Pancreas (tissue), 10 donors: Measurements from ENCODE around the gene TRMT44. TPM values are rescaled to one million over a fixed set of nuclear protein-coding genes. Genes with fewer than 3 reads are reported as not detected.

Experiments
- ATAC-seq, 4 donors: fragments of 200-7000 bp; cut with Tn5 transposase; one replicate each; pipeline versions ENCODE4 v1.8.0 to v1.9.1; 2020; ENCODE audit warnings: mild to moderate bottlenecking in 4 of 4, moderate library complexity in 4 of 4
- DNase-seq, 6 donors: peaks; one replicate each; pipeline ENCODE4 v3.0.0-alpha.2; 2020
- FAIRE-seq: peaks from 2 replicates; lab custom pipeline; 2012; peaks lifted over from hg19 to GRCh38; lab: Jason Lieb, UNC
- H3K27ac ChIP-seq, 4 donors: fragments of 200-600 bp; sonication (generic); 1 replicate in 3 of 4; 2 replicates in 1 of 4; pipeline versions ENCODE4 v1.5.0 to v1.8.0; 2020
- H3K27me3 ChIP-seq, 4 donors: fragments of 200-600 bp; one replicate each; pipeline ENCODE4 v1.8.0; 2021
- H3K36me3 ChIP-seq, 3 donors: fragments of 200-600 bp; sonication (generic) in 1 of 3; one replicate each; pipeline versions ENCODE4 v1.5.0 to v1.8.0; 2020 to 2021
- H3K4me1 ChIP-seq, 3 donors: fragments of 200-600 bp; one replicate each; pipeline ENCODE4 v1.8.0; 2021
- H3K4me3 ChIP-seq, 4 donors: fragments of 200-600 bp; sonication (generic) in 2 of 4; one replicate each; pipeline versions ENCODE4 v1.5.0 to v1.8.0; 2020 to 2021
- H3K9me3 ChIP-seq, 4 donors: fragments of 200-600 bp; one replicate each; pipeline ENCODE4 v1.8.0; 2021
- WGBS, 2 donors: extraction: QIAGEN DNeasy Blood & Tissue Kit; methylation state at CpG; one replicate each; pipeline ENCODE4 v1.1.7; 2013; 5-methylcytosine and 5-hydroxymethylcytosine counted together
- intact Hi-C, 3 donors: fragments of 100-400 bp; cut with DNase I; formaldehyde crosslinking; loops; one replicate each; pipeline versions ENCODE4 v1.11.1 to v1.14.2; 2022
- polyA plus RNA-seq, 2 donors: library from polyadenylated mRNA; stranded (reverse); fragments of 200-250 nt; gene quantifications; one replicate each; pipeline ENCODE4 v1.2.3, GENCODE V29; 2013
- total RNA-seq, 6 donors: library from RNA; stranded (reverse); fragmentation: NEBNext Ultra II Directional in 4 of 6; extraction: Animal tissue kit (Norgen Biotek cat#: 25700) in 4 of 6; gene quantifications; one replicate each; pipeline versions ENCODE4 v1.2.1 to v1.2.4, GENCODE V29; 2021 to 2023
- TF ChIP-seq, protein P1 (sequence below), 4 donors: fragments of 200-600 bp; sonication (generic) in 3 of 4; IDR thresholded peaks; one replicate each; pipeline versions ENCODE4 v1.5.0 to v1.8.0; 2021; ENCODE audit warnings: antibody characterized with exemption in 4 of 4
- donor health status: healthy with polysubstance abuse.
- donor health status: DM: no; HTN: no; CAD: no; lungs with moderate emphysema.
- donor health status: DM: no; HTN: no; CAD: no.
- donor health status: control.
- donor health status: control.
- donor health status: Bipolar disorder and iron deficiency.
- donor health status: DM: yes; HTN: yes; CAD: no.
- donor health status: DM: no; HTN: no; CAD: no.
- donor health status: DM: no; HTN: no; CAD: no.
- donor health status: DM: yes; HTN: yes; CAD: no.

Gene TRMT44
- total and polyA plus RNA-seq, 8 donors, result 6.1 to 14.0 (median 8.7) TPM

DNA sequence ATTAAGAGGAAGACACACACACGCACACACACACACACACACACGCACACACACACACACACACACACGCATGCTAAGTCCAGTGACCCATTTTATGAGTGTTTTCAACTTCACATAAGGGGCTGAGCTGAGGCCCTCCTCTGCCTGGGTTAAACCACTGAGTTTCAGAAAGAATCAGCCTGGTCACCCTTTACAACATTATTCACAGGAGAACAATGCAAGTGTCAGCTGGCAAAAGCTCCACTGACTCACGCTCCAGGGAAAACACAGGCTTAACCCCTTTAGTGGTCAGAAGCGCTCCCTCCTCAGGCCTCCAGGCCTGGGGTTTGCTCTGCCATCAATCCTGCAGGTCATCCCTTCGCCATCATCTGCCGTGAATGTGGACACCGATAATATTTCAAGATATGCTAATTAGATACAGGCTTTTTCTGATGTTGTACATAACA lies 47.0 kb upstream of the TRMT44 start:
- ATAC-seq, result peak in 3 of 4 donors; percentile 46 to 61 (median 51)
- Histone ChIP-seq H3K36me3 (peaks cover 0 to 28% (median 18%) of the 10 kb centered on the region in 3 donors), H3K9me3 (no peaks in the 10 kb centered on the region), H3K4me1 (no peaks in the 10 kb centered on the region), H3K4me3 (no peak overlapping the region), H3K27ac (no peak overlapping the region), H3K27me3 (no peaks in the 10 kb centered on the region)
- intact Hi-C loops, result no loop called here
- 76 to 77% methylated on average over 8 of the region's 8 CpGs for WGBS, 2 donors
- no peak for FAIRE-seq
- DNase-seq, result no peak
- TF ChIP-seq, protein P1, sequence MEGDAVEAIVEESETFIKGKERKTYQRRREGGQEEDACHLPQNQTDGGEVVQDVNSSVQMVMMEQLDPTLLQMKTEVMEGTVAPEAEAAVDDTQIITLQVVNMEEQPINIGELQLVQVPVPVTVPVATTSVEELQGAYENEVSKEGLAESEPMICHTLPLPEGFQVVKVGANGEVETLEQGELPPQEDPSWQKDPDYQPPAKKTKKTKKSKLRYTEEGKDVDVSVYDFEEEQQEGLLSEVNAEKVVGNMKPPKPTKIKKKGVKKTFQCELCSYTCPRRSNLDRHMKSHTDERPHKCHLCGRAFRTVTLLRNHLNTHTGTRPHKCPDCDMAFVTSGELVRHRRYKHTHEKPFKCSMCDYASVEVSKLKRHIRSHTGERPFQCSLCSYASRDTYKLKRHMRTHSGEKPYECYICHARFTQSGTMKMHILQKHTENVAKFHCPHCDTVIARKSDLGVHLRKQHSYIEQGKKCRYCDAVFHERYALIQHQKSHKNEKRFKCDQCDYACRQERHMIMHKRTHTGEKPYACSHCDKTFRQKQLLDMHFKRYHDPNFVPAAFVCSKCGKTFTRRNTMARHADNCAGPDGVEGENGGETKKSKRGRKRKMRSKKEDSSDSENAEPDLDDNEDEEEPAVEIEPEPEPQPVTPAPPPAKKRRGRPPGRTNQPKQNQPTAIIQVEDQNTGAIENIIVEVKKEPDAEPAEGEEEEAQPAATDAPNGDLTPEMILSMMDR (IDR thresholded peaks at IDR 0.05), result no peak

DNA sequence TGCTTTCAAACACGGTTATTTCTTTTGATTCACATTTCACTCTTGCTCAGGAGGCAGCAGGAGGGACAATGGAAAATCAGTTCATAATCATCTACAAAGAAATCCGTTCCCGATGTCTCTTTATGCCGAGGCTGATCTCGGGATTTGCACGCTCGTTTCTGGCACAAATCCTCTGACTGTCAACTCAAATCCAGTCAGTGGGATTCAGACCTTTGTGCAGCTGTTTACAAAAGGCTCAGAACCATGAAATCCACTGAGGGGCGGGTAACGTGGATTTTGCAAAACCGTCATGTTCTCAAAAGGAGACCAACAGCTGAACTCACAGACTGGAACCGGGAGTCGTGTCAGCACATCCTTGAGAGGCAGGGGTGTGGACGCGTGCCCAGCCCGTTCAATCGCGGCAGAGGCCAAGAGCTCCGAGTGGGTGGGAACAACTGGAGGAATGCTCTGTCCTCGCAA lies 46.5 kb upstream of the TRMT44 start:
- 79 to 81% methylated on average over 19 of the region's 19 CpGs for WGBS, 2 donors
- H3K36me3 ChIP-seq, result peaks cover 0 to 28% (median 15%) of the 10 kb centered on the region in 3 donors
- H3K4me1 ChIP-seq, result no peaks in the 10 kb centered on the region
- DNase-seq (no peak), ATAC-seq (peak in 2 of 4 donors; percentile 25 to 36), FAIRE-seq (no peak)
- no peak overlapping the region for H3K27ac ChIP-seq
- H3K4me3 ChIP-seq, result no peak overlapping the region
- TF ChIP-seq, protein P1 (IDR thresholded peaks at IDR 0.05), result no peak
- no peaks in the 10 kb centered on the region for H3K9me3 ChIP-seq
- no peaks in the 10 kb centered on the region for H3K27me3 ChIP-seq
- intact Hi-C loops, result no loop called here

DNA sequence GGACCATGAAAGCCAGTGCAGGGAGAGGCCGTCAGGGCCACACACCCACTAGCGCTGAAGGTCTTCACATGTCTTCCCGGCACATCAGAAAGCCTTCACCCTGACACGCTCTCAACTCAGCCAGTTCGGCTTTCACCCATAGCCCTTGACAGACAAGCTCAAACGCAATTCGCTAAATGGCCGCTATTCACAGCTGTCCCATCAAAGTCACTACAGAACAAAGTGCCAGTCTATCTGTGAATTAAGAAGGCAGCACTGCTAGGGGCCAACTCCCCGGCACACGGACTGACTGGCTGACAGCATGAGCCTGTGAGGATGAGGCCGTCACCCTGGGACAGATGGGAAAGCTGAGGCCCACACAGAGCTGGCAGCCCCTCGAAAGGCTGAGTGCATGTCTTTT lies 45.8 kb upstream of the TRMT44 start:
- TF ChIP-seq, protein P1 (IDR thresholded peaks at IDR 0.05), result no peak
- Histone ChIP-seq H3K4me1 (no peaks in the 10 kb centered on the region), H3K4me3 (no peak overlapping the region), H3K27me3 (no peaks in the 10 kb centered on the region), H3K9me3 (no peaks in the 10 kb centered on the region), H3K36me3 (peaks cover 0 to 26% (median 11%) of the 10 kb centered on the region in 3 donors), H3K27ac (no peak overlapping the region)
- intact Hi-C loops, result no loop called here
- no peak for FAIRE-seq
- ATAC-seq, result no peak
- DNase-seq, result no peak
- WGBS, 2 donors, result 95 to 96% methylated on average over 12 of the region's 12 CpGs

DNA sequence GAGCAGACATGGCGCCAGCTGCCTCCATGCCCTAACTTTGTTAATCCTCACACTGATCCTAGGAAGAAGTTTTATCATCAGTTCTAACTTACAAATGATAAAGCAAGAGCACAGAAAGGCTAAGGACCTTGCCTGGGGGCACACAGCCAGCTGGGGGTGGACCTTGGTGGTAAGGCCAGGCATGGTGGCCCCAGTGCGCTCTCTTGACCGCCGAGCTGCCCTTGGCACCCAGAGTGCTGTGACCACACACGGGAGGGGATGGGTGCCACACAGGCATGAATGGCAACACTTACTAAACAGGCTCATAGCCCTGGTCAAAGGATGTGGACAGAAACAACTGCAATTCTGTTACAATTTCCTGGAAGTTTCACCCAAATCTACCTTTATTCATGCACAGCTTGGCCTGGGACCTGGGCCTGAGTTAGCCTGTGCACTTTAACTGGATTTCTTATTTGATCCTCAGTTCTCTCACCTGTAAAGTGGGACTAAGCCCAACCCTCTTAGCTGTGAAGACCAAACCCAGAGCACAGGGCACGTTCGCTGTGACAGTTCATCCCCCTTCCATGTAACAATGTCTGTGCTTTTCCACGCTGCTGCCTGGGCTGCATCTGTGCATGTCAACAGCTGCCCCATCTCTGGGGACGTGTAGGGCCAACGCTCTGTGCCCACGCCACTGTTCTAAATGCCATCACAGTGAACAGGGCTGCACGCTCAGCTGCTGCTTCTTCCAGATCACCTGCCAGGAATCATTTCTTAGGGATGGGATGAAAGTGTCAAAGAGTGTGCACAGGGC lies 44.9 kb upstream of the TRMT44 start:
- no peak for ATAC-seq
- no peak overlapping the region for H3K27ac ChIP-seq
- peaks cover 0 to 26% (median 11%) of the 10 kb centered on the region in 3 donors for H3K36me3 ChIP-seq
- no peaks in the 10 kb centered on the region for H3K9me3 ChIP-seq
- DNase-seq, result no peak
- H3K27me3 ChIP-seq, result no peaks in the 10 kb centered on the region
- H3K4me1 ChIP-seq, result no peaks in the 10 kb centered on the region
- intact Hi-C loops, result no loop called here
- WGBS, 2 donors, result 94 to 96% methylated on average over 12 of the region's 12 CpGs
- FAIRE-seq, result no peak
- TF ChIP-seq, protein P1 (IDR thresholded peaks at IDR 0.05), result no peak
- H3K4me3 ChIP-seq, result no peak overlapping the region
